Transverse colon (tissue), 4 donors: ENCODE results near the gene HMX1.

Experiments
- POLR2A ChIP-seq: fragments of 450-650 bp; IDR thresholded peaks from one replicate; pipeline ENCODE4 v1.6.1; 2016; ENCODE audit warnings: antibody characterized with exemption, mild to moderate bottlenecking, moderate library complexity
- POLR2AphosphoS5 ChIP-seq, 3 donors: sonication (generic); formaldehyde crosslinking; IDR thresholded peaks; one replicate each; pipeline ENCODE4 v1.6.1; 2016; ENCODE audit warnings: antibody characterized with exemption in 3 of 3
- TF ChIP-seq, protein P1 (sequence below), 5 experiments: fragments of 200-600 bp in 3 of 5; fragments of 450-650 bp in 2 of 5; sonication (generic) in 3 of 5; IDR thresholded peaks; 1 replicate in 2 of 5; 2 replicates in 3 of 5; pipeline ENCODE4 v1.5.1; 2016 to 2017; ENCODE audit warnings: antibody characterized with exemption in 5 of 5, inconsistent platforms in 3 of 5, mild to moderate bottlenecking in 2 of 5, moderate library complexity in 1 of 5

DNA sequence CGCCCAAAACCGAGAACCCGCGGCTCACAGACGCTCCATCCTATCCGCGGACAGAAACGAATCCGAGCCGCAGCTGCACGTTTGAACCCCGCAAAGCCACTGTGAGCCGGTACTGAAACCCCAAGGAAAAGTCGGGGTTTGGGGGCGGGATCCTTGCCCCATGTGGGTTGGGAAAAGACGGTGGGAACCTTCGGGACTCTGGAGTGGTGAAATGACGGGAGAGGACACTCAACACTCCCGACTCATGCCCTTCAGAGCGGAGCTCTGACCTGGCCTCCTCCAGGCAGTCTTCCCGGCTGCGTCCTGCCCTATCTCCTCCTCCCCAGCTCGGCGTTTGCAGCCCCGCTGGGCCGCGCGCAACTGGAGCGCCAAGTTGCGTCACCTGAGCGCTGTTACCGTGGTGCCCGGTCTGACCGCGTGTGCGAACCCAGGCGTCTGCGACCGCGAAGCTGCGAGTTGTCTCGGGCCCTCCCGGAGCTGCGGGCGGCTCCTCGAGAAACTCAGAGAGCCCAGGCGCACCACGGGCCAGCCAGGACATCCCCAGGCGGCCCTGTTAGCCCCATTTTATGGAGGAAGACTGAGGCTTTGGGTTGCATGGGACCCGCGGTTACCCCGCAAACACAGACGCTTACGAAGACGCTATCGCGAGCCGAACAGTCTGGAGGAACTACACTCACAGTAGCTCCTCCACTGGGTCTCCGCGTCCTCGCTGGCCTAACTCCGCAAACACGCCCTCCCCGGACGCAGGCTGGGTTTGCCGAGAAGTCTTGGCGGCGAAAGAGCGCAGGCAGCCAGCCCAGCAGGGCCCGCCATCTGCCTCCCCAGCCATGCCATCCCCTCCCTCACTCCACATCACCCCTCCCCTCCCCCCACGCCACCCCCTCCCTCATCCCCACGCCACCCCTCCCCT is 20.3 kb upstream of the HMX1 start:
- TF ChIP-seq, protein P1, sequence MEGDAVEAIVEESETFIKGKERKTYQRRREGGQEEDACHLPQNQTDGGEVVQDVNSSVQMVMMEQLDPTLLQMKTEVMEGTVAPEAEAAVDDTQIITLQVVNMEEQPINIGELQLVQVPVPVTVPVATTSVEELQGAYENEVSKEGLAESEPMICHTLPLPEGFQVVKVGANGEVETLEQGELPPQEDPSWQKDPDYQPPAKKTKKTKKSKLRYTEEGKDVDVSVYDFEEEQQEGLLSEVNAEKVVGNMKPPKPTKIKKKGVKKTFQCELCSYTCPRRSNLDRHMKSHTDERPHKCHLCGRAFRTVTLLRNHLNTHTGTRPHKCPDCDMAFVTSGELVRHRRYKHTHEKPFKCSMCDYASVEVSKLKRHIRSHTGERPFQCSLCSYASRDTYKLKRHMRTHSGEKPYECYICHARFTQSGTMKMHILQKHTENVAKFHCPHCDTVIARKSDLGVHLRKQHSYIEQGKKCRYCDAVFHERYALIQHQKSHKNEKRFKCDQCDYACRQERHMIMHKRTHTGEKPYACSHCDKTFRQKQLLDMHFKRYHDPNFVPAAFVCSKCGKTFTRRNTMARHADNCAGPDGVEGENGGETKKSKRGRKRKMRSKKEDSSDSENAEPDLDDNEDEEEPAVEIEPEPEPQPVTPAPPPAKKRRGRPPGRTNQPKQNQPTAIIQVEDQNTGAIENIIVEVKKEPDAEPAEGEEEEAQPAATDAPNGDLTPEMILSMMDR (IDR thresholded peaks at IDR 0.05): no peak
- TF ChIP-seq POLR2AphosphoS5 (IDR thresholded peaks at IDR 0.05) (no peak), POLR2A (no peak)
